GM12892 (cell line): ENCODE measurements around the gene GSC2.

Experiments used
- POLR2AphosphoS5 ChIP-seq: IDR thresholded peaks from 2 replicates; pipeline ENCODE4 v1.6.1; 2011; ENCODE audit warnings: low read depth, low read length, control low read depth
- TAF1 ChIP-seq: IDR thresholded peaks from 2 replicates; pipeline ENCODE4 v1.6.1; 2011; ENCODE audit warnings: low read depth, mild to moderate bottlenecking, control low read depth, low read length, borderline replicate concordance

DNA sequence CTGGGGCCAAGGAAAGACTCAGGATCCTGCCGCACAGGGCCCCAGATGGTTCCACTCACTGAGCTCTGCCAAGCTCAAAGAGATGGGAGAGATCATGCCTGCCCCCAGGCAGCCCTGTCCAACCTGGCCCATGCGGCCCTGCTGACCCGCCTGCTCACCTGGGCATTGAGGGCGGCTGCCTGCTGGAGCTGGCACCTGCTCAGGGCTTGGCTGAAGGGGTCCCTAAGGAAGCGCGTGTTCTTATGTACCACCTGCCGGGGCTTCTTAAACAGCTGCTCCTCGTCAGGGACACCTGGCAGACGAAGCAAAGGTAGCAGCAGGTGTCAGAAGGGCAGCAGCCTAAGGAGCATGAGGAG lies 11.1 kb downstream of the GSC2 start:
- TF ChIP-seq TAF1 (no peak), POLR2AphosphoS5 (no peak)
